Activated CD4-positive, alpha-beta T cell treated with anti-CD3 and anti-CD28 coated beads for 24 hours (primary cell): ENCODE data around the gene VRTN.
A peak's percentile ranks its signal among the peaks of the same experiment; 100 is the strongest.

Experiments used
- DNase-seq, 2 donors: peaks; one replicate each; pipeline ENCODE4 v3.0.0-alpha.2; 2020; ENCODE audit warnings: low read depth in 2 of 2

Gene VRTN

GRCh38 chr14:74392616-74393570 lies 44.6 kb downstream of the VRTN start:
- DNase-seq: no peak

DNA sequence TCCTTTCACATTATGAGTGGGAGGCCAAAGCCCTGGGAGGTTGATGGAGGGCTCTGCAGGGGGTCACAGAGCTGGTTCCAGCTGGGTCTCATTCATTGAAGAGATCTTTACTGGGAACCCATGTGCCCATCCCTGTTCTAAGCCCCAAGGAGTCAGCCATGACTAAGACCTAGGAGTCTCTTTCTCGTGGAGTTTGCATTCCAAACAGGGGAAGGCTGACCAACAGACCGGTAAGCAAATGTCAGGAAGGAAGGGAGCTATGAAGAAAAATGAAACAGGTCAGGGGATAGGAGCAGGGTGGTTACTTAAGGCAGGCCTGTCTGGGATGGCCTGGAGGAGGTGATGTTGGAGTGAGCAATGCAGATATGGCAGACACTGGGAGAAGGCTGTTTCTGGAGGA lies 46.3 kb downstream of the VRTN start:
- DNase-seq: no peak

GRCh38 chr14:74395094-74395493 lies 46.8 kb downstream of the VRTN start:
- DNase-seq: no peak

DNA sequence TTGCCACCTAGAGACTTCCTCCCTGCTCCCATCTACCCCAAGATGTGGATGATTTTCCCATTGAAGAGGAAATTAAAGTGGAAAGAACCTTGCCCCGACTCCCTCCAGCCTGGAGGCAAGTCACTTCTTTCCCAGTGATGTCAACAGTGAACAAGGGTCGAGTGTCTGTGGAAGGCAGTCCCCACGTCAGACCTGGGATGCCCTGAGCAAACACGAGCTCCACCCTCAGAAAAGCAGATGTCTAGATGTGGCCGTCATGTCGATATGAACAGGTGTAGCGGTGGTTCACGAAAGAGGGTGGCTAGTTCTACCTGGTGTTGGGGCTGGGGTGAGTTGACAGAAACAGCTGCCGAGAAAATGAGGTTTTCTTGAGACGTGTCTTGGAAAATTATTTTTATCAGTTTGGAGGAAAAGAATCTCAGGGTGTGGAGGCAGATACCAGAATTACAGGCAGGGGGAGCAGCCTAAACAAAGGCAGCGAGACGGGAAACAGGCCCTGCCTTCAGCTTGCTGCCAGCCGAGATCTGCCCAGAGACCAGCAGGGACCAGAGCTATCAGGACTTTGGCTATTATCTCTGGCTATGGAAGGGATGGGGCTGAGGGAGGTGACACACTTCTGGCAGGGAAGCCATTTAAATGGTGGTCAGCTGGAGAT lies 51.9 kb downstream of the VRTN start:
- no peak for DNase-seq

DNA sequence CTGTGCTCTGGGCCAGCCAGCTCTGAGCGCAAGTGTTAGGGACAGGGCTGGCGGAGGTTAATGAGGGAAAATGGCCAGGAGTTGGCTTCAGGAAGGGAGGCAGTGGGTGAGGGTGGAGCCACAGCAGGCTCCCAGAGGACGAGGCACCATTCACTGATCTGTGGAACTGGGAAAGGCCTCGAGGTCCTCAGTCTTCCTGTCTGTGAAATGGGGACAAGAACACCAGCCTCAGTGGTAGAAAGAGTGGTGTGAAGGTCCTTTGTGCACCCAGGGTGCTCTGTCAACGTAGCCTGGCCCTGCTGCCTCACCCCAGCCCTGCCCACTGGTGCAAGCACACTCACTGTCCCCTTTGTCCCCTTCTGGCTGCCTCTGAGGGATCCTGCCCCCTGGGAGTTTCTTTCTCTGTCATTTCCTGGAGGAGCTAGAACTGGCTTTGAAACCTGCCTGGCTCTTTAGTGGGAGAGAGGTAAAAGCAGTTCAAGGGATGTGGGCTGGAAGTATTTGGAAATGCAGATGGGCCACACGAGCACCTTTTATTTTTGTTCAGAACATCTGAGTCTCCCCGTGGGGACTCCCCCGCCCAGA lies 52.7 kb downstream of the VRTN start:
- no peak for DNase-seq

DNA sequence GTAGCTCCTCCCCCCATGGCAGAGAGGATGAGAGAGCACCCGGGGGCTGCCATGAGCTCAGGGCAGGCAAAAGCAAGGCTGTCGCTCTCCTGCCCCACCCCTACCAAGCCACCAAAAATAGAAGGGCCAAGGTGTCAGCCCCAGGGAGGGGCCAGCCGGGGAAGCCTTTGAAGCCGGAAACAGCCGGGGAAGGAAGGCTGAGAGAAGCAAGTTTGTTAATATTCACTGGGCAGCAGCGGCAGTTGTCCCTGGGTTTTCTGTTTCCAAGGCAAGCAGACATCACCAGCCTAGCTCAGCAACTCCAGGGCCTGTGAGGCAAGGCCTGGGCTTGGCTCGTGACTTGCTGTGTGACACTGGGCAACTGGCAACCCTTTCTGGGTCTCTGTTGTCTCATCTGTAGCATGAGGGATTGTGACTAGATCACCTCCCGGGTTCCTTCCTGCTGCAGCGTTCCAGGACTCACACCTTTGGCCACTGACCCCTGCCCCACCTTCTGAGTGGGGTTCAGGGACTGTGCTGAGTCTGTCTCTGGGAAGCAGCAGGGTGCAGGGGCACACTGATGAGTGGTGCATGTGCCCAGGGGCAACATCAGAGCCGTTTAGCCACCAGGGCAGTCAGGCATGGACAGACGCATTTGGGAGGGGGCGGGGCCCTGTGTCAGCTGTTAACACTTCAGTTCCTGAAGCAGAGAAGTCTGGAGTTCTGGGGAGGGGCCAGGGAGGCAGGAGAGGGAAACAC lies 53.4 kb downstream of the VRTN start:
- peak; percentile 8 to 29 for DNase-seq

DNA sequence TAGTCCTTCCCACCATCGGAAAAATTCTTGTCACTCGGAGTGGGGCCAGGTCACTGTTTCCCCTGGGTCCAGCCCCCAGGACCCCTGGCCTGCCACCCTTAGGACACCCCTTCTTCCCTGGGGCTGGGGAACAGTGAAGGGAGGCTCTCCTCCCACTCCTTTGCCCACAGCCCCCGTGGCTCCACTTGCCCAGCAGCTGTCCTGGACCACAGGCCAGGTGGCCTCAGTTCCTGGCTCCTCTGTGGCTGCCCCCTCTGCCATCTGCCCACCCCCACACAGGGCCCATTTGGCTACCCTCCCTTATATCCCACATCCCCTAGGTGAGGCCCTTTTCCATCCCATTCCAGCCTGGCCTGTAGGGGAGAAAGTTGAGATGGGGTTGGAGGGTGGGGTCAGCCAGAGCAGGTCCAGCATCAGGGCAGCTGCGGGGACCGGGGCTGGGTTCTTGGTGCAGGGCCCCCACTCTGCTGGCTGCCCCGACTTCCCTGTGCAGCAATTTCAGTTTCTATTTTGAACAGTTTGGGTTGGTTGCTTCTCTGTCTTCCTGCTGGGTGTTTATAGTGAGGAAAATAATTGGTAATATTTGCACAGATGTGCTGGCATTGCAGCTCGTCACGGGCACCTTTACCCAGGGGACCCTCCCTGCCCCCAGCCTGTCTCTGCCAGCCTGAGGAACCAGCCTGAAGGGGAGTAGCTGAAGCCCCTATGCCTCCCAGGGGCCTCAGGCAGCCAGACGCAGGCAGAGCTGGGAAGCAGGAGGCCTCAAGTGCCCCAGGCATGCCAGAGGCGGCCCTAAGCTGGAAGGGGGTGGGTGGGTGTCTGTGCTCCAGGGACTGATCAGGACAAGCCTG lies 54.4 kb downstream of the VRTN start:
- DNase-seq: no peak

- DNase-seq: no peak
Measured at GRCh38 chr14:74403619-74404417, 55.5 kb downstream of the VRTN start.

DNA sequence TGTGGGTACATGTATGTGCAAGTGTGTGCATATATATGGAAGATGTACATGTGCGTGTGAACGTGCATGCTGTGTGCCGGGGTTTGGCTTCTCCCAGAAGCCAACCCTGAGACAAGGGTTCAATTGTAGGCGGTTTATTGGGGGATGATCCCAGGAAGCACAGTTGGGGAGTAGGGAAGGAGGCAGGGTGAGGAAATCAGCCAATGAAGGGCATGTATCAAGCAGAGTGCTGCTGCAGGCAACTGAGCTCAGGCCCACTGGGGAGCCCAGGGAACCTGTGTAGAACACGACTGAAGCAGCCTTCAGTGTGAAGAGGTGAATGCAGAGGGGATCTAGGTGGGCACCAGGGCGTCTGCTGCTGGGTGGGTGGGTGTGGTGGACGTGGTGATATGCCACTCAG lies 56.2 kb downstream of the VRTN start:
- DNase-seq: no peak

DNA sequence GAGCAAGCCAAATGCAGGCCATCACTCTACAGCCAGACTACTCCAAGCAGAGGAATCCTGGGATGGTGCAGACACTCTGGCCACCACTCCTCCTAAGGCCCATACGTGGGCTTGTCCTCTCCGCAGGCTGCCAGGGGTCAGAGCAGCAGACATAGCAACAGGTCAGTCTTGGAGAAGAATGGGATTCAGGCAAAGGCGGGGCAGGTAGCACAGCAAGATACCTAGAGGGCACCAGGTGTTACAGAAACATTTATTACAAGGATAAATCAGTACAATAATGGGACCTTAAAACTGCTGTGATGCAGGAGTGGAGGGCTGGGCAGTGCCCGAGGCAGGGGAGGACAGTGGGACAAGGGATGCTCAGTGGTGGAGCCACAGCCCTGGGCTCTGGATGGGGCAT lies 57.4 kb downstream of the VRTN start:
- DNase-seq: no peak

- no peak for DNase-seq
Measured at GRCh38 chr14:74407021-74407800, 58.9 kb downstream of the VRTN start.

GRCh38 chr14:74407801-74408154 lies 59.5 kb downstream of the VRTN start:
- no peak for DNase-seq

- DNase-seq: no peak
Measured at GRCh38 chr14:74408870-74409269, 60.6 kb downstream of the VRTN start.

DNA sequence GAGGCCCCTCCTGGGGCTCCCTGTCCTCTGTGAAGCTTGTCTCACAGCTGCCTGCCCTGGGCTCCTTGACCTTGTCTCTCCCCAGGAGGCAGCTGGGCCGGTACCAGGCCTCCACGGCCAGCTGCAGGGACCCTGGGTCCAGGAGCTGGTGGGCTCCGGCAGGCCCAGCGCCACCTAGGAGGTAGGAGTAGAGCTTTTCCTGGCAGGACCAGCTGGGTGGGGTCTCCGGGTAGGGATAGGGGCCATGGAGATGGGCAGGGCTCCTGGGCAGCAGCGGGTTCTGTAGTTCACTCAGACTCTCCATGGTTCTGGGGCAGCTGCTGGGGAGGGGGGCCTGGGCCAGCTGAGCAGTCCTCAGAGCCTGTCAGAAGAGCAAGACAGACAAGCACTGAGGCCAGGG lies 61.2 kb downstream of the VRTN start:
- DNase-seq: no peak
